DND-41 (cell line): ENCODE results near the gene CDC42EP1.

Experiments used
- ATAC-seq: fragments of 200-7000 bp; cut with Tn5 transposase; 3 replicates; pipeline ENCODE4 v1.9.1; 2021; ENCODE audit warnings: low read depth; ENCODE audit not compliant: insufficient read depth
- DNase-seq: peaks from one replicate; pipeline ENCODE4 v3.0.0-alpha.2; 2020
- H2AFZ ChIP-seq: 2 replicates; pipeline ENCODE4 v1.6.0; 2012; ENCODE audit warnings: low read depth, low read length
- H3K27ac ChIP-seq: 2 replicates; pipeline ENCODE4 v1.5.1; 2012; ENCODE audit warnings: low read length, inconsistent platforms
- H3K27me3 ChIP-seq: fragments of 200-600 bp; sonication (generic); 2 replicates; pipeline ENCODE4 v1.6.0; 2012; ENCODE audit warnings: low read length, mild to moderate bottlenecking, inconsistent platforms; ENCODE audit not compliant: insufficient read depth, poor library complexity
- H3K36me3 ChIP-seq: 2 replicates; pipeline ENCODE4 v1.5.1; 2012; ENCODE audit warnings: low read length, inconsistent platforms; ENCODE audit not compliant: insufficient read depth
- H3K4me1 ChIP-seq: 2 replicates; pipeline ENCODE4 v1.5.1; 2012; ENCODE audit warnings: mild to moderate bottlenecking, low read length; ENCODE audit not compliant: insufficient read depth
- H3K4me2 ChIP-seq: 2 replicates; pipeline ENCODE4 v1.6.0; 2012; ENCODE audit warnings: mild to moderate bottlenecking, moderate library complexity, low read length, inconsistent platforms; ENCODE audit not compliant: insufficient read depth
- H3K4me3 ChIP-seq, 2 experiments: fragments of 200-600 bp in 1 of 2; shearing (Covaris generic) in 1 of 2; 2 replicates each; pipeline ENCODE4 v1.5.1; 2012 to 2016; ENCODE audit warnings: inconsistent platforms in 2 of 2, low read length in 2 of 2, mild to moderate bottlenecking in 2 of 2, low read depth in 1 of 2, moderate library complexity in 1 of 2
- H3K79me2 ChIP-seq: 2 replicates; pipeline ENCODE4 v1.6.0; 2012; ENCODE audit warnings: low read length, inconsistent platforms; ENCODE audit not compliant: insufficient read depth
- H3K9ac ChIP-seq: 2 replicates; pipeline ENCODE4 v1.6.0; 2012; ENCODE audit warnings: low read depth, mild to moderate bottlenecking, inconsistent platforms, low read length, moderate library complexity
- H3K9me3 ChIP-seq: 2 replicates; pipeline ENCODE4 v1.5.1; 2012; ENCODE audit warnings: low read length, moderate library complexity, mild to moderate bottlenecking, inconsistent platforms; ENCODE audit not compliant: insufficient read depth, severe bottlenecking
- H4K20me1 ChIP-seq: 2 replicates; pipeline ENCODE4 v1.6.0; 2012; ENCODE audit warnings: low read length; ENCODE audit not compliant: insufficient read depth
- CTCF ChIP-seq: IDR thresholded peaks from 2 replicates; pipeline ENCODE4 v1.5.1; 2012; ENCODE audit warnings: borderline replicate concordance, low read length, moderate library complexity, mild to moderate bottlenecking; ENCODE audit not compliant: poor library complexity, severe bottlenecking; ENCODE audit errors: extremely low read depth
- EZH2 ChIP-seq: IDR thresholded peaks from 3 replicates; pipeline ENCODE4 v1.6.1; 2012; ENCODE audit warnings: borderline replicate concordance, low read depth, mild to moderate bottlenecking, moderate library complexity, low read length, inconsistent platforms; ENCODE audit not compliant: severe bottlenecking

The CDC42EP1 gene

GRCh38 chr22:37616201-37617083 is 56.2 kb downstream of the CDC42EP1 start:
- Histone ChIP-seq H3K27ac (no peak overlapping the region), H2AFZ (no peak overlapping the region), H3K36me3 (peaks cover 65% of the 10 kb centered on the region), H3K4me1 (peaks cover 2% of the 10 kb centered on the region), H3K27me3 (no peaks in the 10 kb centered on the region), H3K9ac (no peak overlapping the region), H4K20me1 (peaks cover 9% of the 10 kb centered on the region), H3K79me2 (peaks cover 11% of the 10 kb centered on the region), H3K4me2 (no peak overlapping the region), H3K9me3 (no peaks in the 10 kb centered on the region), H3K4me3 (no peak overlapping the region)
- TF ChIP-seq CTCF (no peak), EZH2 (no peak)
- ATAC-seq (no peak), DNase-seq (no peak)

- ATAC-seq (no peak), DNase-seq (no peak)
- H3K27ac ChIP-seq, result no peak overlapping the region
- H3K27me3 ChIP-seq, result no peaks in the 10 kb centered on the region
- peaks cover 7% of the 10 kb centered on the region for H4K20me1 ChIP-seq
- TF ChIP-seq EZH2, result no peak
- no peak for TF ChIP-seq CTCF
- peaks cover 66% of the 10 kb centered on the region for H3K36me3 ChIP-seq
- no peak overlapping the region for H3K4me2 ChIP-seq
- H3K4me1 ChIP-seq, result no peaks in the 10 kb centered on the region
- no peak overlapping the region for H2AFZ ChIP-seq
- H3K9ac ChIP-seq, result no peak overlapping the region
- no peak overlapping the region for H3K4me3 ChIP-seq
- peaks cover 5% of the 10 kb centered on the region for H3K79me2 ChIP-seq
- H3K9me3 ChIP-seq, result no peaks in the 10 kb centered on the region
Measured at GRCh38 chr22:37617431-37617830, 57.2 kb downstream of the CDC42EP1 start.

GRCh38 chr22:37618072-37618656 is 57.9 kb downstream of the CDC42EP1 start:
- no peak overlapping the region for H3K4me3 ChIP-seq
- H3K4me1 ChIP-seq, result no peaks in the 10 kb centered on the region
- TF ChIP-seq EZH2 (no peak), CTCF (no peak)
- H3K79me2 ChIP-seq, result no peaks in the 10 kb centered on the region
- peaks cover 70% of the 10 kb centered on the region for H3K36me3 ChIP-seq
- H3K27ac ChIP-seq, result no peak overlapping the region
- H3K27me3 ChIP-seq, result no peaks in the 10 kb centered on the region
- no peak overlapping the region for H2AFZ ChIP-seq
- H3K9me3 ChIP-seq, result no peaks in the 10 kb centered on the region
- no peak overlapping the region for H3K4me2 ChIP-seq
- no peak for DNase-seq
- no peak overlapping the region for H3K9ac ChIP-seq
- no peak for ATAC-seq
- H4K20me1 ChIP-seq, result peaks cover 5% of the 10 kb centered on the region
